Thoracic aorta (tissue), 2 donors: Measurements from ENCODE around the gene DOK3. TPM values are rescaled to one million over a fixed set of nuclear protein-coding genes. Genes with fewer than 3 reads are reported as not detected.

Experiments
- ATAC-seq: fragments of 150-250 bp; one replicate; pipeline ENCODE4 v1.8.0; 2017; ENCODE audit warnings: low read depth; ENCODE audit not compliant: insufficient number of reproducible peaks, low FRiP score
- DNase-seq: peaks from one replicate; pipeline ENCODE4 v3.0.0-alpha.2; 2020; ENCODE audit warnings: low spot score
- H3K27ac ChIP-seq, 2 donors: fragments of 200-600 bp; sonication (generic); 1 replicate in 1 of 2; 2 replicates in 1 of 2; pipeline ENCODE4 v1.5.1; 2016; ENCODE audit warnings: mild to moderate bottlenecking in 2 of 2, moderate library complexity in 2 of 2
- H3K27me3 ChIP-seq: fragments of 200-600 bp; sonication (generic); replicated peaks from 2 replicates; pipeline ENCODE4 v1.6.0; 2016; ENCODE audit warnings: mild to moderate bottlenecking; ENCODE audit not compliant: insufficient read depth
- H3K36me3 ChIP-seq: fragments of 200-600 bp; sonication (generic); one replicate; pipeline ENCODE4 v1.5.1; 2016
- H3K4me1 ChIP-seq, 2 donors: fragments of 200-600 bp; sonication (generic); 1 replicate in 1 of 2; 2 replicates in 1 of 2; pipeline versions ENCODE4 v1.5.1 to v1.6.0; 2016; ENCODE audit warnings: low read depth in 2 of 2, mild to moderate bottlenecking in 1 of 2; ENCODE audit not compliant: control insufficient read depth in 1 of 2
- H3K4me3 ChIP-seq: fragments of 200-600 bp; sonication (generic); 2 replicates; pipeline ENCODE4 v1.5.1; 2016; ENCODE audit warnings: mild to moderate bottlenecking
- H3K9me3 ChIP-seq: fragments of 200-600 bp; sonication (generic); 2 replicates; pipeline ENCODE4 v1.5.1; 2016
- total RNA-seq, 2 donors: library from RNA; depleted of rRNA; stranded (reverse); fragments of >200 nt; gene quantifications; one replicate each; pipeline versions ENCODE4 v1.1.0 to v1.2.3, GENCODE V29; 2016
- TF ChIP-seq, protein P1 (sequence below): fragments of 200-600 bp; sonication (generic); IDR thresholded peaks from one replicate; pipeline ENCODE4 v1.5.1; 2019; ENCODE audit warnings: antibody characterized with exemption

Gene DOK3
- total RNA-seq, 2 donors from 2014 or later = 20.5 to 35.6 TPM

DNA sequence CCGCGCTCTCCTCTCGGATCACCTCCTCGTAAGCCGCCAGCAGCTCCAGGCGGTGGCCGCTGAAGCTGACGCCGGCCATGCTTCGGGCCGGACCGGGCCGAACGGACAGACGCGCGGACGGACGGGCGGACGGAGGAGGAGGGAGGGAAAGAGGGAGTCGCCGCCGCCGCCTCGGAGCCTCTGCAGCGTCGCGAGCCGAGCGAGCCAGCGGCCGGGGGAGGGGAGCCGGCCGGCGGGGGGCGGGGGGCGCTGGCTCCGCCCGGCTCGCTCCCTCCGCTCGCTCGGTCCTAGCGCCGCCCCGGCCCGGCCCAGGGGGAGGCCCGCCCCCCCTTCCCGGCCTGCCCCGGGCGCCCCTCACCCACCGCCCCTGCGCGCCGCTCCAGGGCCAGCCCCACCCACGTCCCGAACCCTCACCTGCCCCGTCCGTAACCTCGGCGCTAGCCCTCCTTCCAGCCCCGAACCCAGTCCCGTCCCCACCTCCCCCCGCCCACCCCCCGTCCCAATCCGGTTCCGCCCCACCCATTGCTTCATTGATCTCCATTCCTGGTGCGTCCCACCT lies 36.1 kb downstream of the DOK3 start, which contains the start of gene DBN1:
Gene DBN1 (minus strand): TSS at position 192 of the 559 bp plus-strand sequence. CDS start 113 bp downstream, at position 79.
- DNase-seq = no peak
- Histone ChIP-seq H3K36me3 (no peaks in the 10 kb centered on the region), H3K27ac (peak within 1 kb of the TSS; percentile 73 to 78), H3K4me1 (peaks cover 23 to 79% of the 10 kb centered on the region in 2 donors), H3K4me3 (peak within 1 kb of the TSS; percentile 87), H3K27me3 (no peaks in the 10 kb centered on the region), H3K9me3 (no peaks in the 10 kb centered on the region)
- peak; percentile 1 for ATAC-seq
- TF ChIP-seq, protein P1, sequence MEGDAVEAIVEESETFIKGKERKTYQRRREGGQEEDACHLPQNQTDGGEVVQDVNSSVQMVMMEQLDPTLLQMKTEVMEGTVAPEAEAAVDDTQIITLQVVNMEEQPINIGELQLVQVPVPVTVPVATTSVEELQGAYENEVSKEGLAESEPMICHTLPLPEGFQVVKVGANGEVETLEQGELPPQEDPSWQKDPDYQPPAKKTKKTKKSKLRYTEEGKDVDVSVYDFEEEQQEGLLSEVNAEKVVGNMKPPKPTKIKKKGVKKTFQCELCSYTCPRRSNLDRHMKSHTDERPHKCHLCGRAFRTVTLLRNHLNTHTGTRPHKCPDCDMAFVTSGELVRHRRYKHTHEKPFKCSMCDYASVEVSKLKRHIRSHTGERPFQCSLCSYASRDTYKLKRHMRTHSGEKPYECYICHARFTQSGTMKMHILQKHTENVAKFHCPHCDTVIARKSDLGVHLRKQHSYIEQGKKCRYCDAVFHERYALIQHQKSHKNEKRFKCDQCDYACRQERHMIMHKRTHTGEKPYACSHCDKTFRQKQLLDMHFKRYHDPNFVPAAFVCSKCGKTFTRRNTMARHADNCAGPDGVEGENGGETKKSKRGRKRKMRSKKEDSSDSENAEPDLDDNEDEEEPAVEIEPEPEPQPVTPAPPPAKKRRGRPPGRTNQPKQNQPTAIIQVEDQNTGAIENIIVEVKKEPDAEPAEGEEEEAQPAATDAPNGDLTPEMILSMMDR = no peak

DNA sequence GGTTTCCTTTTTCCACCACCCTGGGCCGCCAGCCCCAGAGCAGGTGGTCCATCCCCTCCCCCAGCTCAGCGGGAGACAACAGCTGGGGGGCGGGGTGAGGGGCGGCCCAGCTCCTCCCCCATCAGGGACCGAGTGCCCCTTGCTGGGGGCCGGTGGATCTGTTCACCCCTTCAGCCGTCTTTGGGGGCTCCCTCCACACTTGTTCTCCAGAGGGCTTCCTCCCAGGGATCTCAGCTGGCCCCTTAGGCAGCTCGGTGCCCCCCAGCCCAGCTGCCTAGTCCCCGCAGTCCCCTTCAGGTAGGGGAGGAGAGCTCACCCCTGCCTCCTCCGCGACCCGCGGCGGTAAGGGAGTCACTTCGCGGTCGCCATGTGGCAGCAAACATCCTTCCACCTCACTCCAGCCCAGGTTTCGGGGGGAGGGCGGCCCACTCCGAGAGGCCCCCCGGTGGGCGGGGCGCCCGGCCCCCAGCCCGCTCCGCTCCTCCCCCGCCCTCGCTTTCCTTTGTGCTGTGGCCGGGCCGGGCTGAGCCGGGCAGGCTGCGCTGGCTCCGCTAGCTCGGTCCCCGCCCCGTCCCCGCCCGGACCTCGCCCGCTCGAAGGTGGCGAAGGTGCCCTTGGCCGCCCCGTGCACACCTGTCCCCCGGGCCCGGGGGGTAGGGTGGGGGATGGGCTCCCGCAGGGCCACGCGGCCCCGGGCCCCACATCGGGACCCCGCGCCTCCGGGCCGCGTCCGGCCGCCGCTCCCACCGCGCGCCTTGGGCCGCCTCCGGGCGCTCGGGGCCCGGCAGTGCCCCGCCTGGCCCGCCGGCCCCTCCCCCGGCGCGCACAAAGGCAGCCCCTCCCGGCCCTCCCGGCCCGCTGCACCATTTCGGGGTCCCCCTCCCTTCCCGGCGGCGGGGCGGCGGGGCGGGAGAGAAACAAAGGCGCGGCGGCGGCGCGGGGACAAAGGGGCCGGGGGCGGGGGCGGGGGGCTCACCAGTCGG lies 36.9 kb downstream of the DOK3 start:
- DNase-seq (no peak), ATAC-seq (no peak)
- Histone ChIP-seq H3K27me3 (no peaks in the 10 kb centered on the region), H3K4me3 (peak overlapping the region; percentile 87), H3K4me1 (peaks cover 23 to 73% of the 10 kb centered on the region in 2 donors), H3K27ac (peak overlapping the region; percentile 73 to 78), H3K36me3 (no peaks in the 10 kb centered on the region), H3K9me3 (no peaks in the 10 kb centered on the region)
- TF ChIP-seq, protein P1 = no peak

DNA sequence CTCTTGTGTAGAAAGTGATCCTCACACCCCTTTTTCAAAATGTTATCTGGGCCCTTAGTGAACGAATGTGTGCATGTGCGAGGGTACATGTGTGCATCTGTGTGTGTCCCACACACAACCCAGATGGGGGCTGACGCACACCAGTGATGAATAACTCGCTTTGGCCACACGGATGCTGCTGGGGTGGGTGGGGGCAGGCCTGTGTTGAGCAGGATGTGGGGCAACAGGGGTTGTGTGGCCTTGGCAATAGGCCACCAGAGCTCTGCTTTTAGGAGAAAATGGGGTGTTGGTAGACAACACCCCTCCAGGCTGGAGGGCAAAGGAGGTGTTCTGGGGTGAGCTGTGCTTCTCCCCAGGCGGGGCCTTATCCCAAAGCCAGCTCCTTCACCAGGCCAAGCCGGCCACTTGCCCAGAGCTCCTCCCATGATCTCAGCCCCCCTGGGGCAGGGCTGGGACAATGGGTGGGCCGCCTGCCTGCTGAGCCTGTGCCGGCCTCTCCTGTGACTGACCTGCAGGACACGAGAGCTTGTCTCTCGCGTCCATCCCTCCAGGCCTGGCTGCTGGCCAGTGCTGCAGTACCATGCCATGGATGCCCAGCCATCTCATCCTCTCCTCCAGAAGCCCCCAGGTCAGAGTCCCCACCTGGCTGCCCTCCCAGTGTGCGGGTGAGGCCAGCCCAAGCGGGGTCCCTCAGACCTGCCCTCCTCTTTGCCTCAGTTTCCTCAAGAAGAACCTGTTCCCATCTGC lies 37.8 kb downstream of the DOK3 start:
- Histone ChIP-seq H3K27ac (peak overlapping the region; percentile 56 to 73), H3K4me3 (peak overlapping the region; percentile 87), H3K27me3 (no peaks in the 10 kb centered on the region), H3K4me1 (peaks cover 23 to 73% of the 10 kb centered on the region in 2 donors), H3K9me3 (no peaks in the 10 kb centered on the region), H3K36me3 (peaks cover 9% of the 10 kb centered on the region)
- no peak for ATAC-seq
- DNase-seq = no peak
- TF ChIP-seq, protein P1 = no peak

GRCh38 chr5:177470759-177471536 lies 38.7 kb downstream of the DOK3 start:
- Histone ChIP-seq H3K27ac (peak overlapping the region; percentile 2 to 73), H3K9me3 (no peaks in the 10 kb centered on the region), H3K4me3 (peak overlapping the region; percentile 87), H3K27me3 (no peaks in the 10 kb centered on the region), H3K36me3 (peaks cover 18% of the 10 kb centered on the region), H3K4me1 (peaks cover 20 to 65% of the 10 kb centered on the region in 2 donors)
- ATAC-seq = no peak
- no peak for DNase-seq
- TF ChIP-seq, protein P1 = no peak
